Measurements from ENCODE around the gene SLC7A9. TPM values are rescaled to one million over a fixed set of nuclear protein-coding genes. Genes with fewer than 3 reads are reported as not detected.
"Not testable (repeated sequence)": the region's sequence is repeated elsewhere in the genome, so short reads cannot be mapped to it uniquely, and the experiment has no call there.

The SLC7A9 gene
- total RNA-seq, 1 experiment from 2014 or later: not detected

GRCh38 chr19:32802840-32803239 lies 66.7 kb downstream of the SLC7A9 start:
- DNase-seq (ENCODE audit: low spot score): no peak

GRCh38 chr19:32800754-32801153 lies 68.8 kb downstream of the SLC7A9 start:
- no peak for DNase-seq (ENCODE audit: low spot score)

GRCh38 chr19:32800191-32800590 lies 69.4 kb downstream of the SLC7A9 start:
- DNase-seq (ENCODE audit: low spot score): no peak

GRCh38 chr19:32798201-32798600 lies 71.4 kb downstream of the SLC7A9 start:
- DNase-seq (ENCODE audit: low spot score): no peak

- DNase-seq (ENCODE audit: low spot score): no peak
Observed at GRCh38 chr19:32789429-32789828, 80.1 kb downstream of the SLC7A9 start.

- not testable (repeated sequence) for DNase-seq (ENCODE audit: low spot score)
Observed at GRCh38 chr19:32787895-32788294, 81.7 kb downstream of the SLC7A9 start.

GRCh38 chr19:32787161-32787813 lies 82.3 kb downstream of the SLC7A9 start:
- peak; percentile 37 for DNase-seq (ENCODE audit: low spot score)

- not testable (repeated sequence) for DNase-seq (ENCODE audit: low spot score)
Observed at GRCh38 chr19:32782089-32782488, 87.5 kb downstream of the SLC7A9 start.

- DNase-seq (ENCODE audit: low spot score): no peak
Observed at GRCh38 chr19:32781280-32781679, 88.3 kb downstream of the SLC7A9 start.

Other genes starting within 250 kb of the SLC7A9 start
- gene ANKRD27, start 194.6 kb downstream of the SLC7A9 start, total RNA-seq (2014; rRNA removed; shearing (Covaris generic)): 19.3 and 27.6 TPM in 2 replicates
- 0.12 and 0.45 TPM in 2 replicates for gene RGS9BP, start 193.9 kb downstream of the SLC7A9 start, total RNA-seq (2014; rRNA removed; shearing (Covaris generic))
- 15.9 and 19.3 TPM in 2 replicates for gene NUDT19, start 177.9 kb downstream of the SLC7A9 start, total RNA-seq (2014; rRNA removed; shearing (Covaris generic))
- gene TDRD12, start 150.0 kb downstream of the SLC7A9 start, total RNA-seq (2014; rRNA removed; shearing (Covaris generic)): 0.10 and 0.17 TPM in 2 replicates
- gene CEP89, start 102.2 kb upstream of the SLC7A9 start, total RNA-seq (2014; rRNA removed; shearing (Covaris generic)): 10.9 and 19.1 TPM in 2 replicates
- gene FAAP24, start 102.5 kb upstream of the SLC7A9 start, total RNA-seq (2014; rRNA removed; shearing (Covaris generic)): 9.8 and 12.5 TPM in 2 replicates
- 8.0 and 14.6 TPM in 2 replicates for gene RHPN2, start 195.1 kb upstream of the SLC7A9 start, total RNA-seq (2014; rRNA removed; shearing (Covaris generic))
- gene GPATCH1, start 211.4 kb upstream of the SLC7A9 start, total RNA-seq (2014; rRNA removed; shearing (Covaris generic)): 6.6 and 7.5 TPM in 2 replicates

Measured in H4 (cell line).